Body of pancreas (tissue), 4 donors: ENCODE data around the gene NFATC4.

Experiments
- POLR2A ChIP-seq, 3 donors: fragments of 450-650 bp; IDR thresholded peaks; one replicate each; pipeline ENCODE4 v1.6.1; 2016; ENCODE audit warnings: antibody characterized with exemption in 3 of 3, mild to moderate bottlenecking in 2 of 3
- TF ChIP-seq, protein P1 (sequence below), 7 experiments: fragments of 450-650 bp in 4 of 7; fragments of 200-600 bp in 3 of 7; sonication (generic) in 3 of 7; IDR thresholded peaks; one replicate each; pipeline ENCODE4 v1.5.1; 2016 to 2019; ENCODE audit warnings: antibody characterized with exemption in 7 of 7

- TF ChIP-seq, protein P1, sequence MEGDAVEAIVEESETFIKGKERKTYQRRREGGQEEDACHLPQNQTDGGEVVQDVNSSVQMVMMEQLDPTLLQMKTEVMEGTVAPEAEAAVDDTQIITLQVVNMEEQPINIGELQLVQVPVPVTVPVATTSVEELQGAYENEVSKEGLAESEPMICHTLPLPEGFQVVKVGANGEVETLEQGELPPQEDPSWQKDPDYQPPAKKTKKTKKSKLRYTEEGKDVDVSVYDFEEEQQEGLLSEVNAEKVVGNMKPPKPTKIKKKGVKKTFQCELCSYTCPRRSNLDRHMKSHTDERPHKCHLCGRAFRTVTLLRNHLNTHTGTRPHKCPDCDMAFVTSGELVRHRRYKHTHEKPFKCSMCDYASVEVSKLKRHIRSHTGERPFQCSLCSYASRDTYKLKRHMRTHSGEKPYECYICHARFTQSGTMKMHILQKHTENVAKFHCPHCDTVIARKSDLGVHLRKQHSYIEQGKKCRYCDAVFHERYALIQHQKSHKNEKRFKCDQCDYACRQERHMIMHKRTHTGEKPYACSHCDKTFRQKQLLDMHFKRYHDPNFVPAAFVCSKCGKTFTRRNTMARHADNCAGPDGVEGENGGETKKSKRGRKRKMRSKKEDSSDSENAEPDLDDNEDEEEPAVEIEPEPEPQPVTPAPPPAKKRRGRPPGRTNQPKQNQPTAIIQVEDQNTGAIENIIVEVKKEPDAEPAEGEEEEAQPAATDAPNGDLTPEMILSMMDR (IDR thresholded peaks at IDR 0.05): no peak
- TF ChIP-seq POLR2A (IDR thresholded peaks at IDR 0.05): no peak
Observed at GRCh38 chr14:24422261-24422660, 54.3 kb downstream of the NFATC4 start.
